ENCODE measurements around the gene VIT.

Gene VIT

GRCh38 chr2:36731941-36732672 is 35.6 kb downstream of the VIT start:
- DNase-seq = no peak
- TF ChIP-seq, protein P1, sequence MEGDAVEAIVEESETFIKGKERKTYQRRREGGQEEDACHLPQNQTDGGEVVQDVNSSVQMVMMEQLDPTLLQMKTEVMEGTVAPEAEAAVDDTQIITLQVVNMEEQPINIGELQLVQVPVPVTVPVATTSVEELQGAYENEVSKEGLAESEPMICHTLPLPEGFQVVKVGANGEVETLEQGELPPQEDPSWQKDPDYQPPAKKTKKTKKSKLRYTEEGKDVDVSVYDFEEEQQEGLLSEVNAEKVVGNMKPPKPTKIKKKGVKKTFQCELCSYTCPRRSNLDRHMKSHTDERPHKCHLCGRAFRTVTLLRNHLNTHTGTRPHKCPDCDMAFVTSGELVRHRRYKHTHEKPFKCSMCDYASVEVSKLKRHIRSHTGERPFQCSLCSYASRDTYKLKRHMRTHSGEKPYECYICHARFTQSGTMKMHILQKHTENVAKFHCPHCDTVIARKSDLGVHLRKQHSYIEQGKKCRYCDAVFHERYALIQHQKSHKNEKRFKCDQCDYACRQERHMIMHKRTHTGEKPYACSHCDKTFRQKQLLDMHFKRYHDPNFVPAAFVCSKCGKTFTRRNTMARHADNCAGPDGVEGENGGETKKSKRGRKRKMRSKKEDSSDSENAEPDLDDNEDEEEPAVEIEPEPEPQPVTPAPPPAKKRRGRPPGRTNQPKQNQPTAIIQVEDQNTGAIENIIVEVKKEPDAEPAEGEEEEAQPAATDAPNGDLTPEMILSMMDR (IDR thresholded peaks at IDR 0.05; ENCODE audit: low read depth, low read length, missing control alignments) = no peak
- in situ Hi-C loops (cut with HindIII; ENCODE audit: low pct_ligation_motif_present, low sequenced_read_pairs) = no loop called here
- no peaks in the 10 kb centered on the region for H3K27me3 ChIP-seq (replicated peaks)
- no peak overlapping the region for H3K4me3 ChIP-seq (ENCODE audit: low read depth, low read length)
- H3K36me3 ChIP-seq (replicated peaks) = no peaks in the 10 kb centered on the region
- H3K27ac ChIP-seq = no peak overlapping the region

- H3K27me3 ChIP-seq (replicated peaks) = no peaks in the 10 kb centered on the region
- in situ Hi-C loops (cut with HindIII; ENCODE audit: low pct_ligation_motif_present, low sequenced_read_pairs) = no loop called here
- TF ChIP-seq, protein P1 (IDR thresholded peaks at IDR 0.05; ENCODE audit: low read depth, low read length, missing control alignments) = no peak
- H3K27ac ChIP-seq = no peak overlapping the region
- H3K36me3 ChIP-seq (replicated peaks) = no peaks in the 10 kb centered on the region
- DNase-seq = no peak
- H3K4me3 ChIP-seq (ENCODE audit: low read depth, low read length) = no peak overlapping the region
Observed at GRCh38 chr2:36732673-36733036, 36.1 kb downstream of the VIT start.

GRCh38 chr2:36733215-36733614 is 36.7 kb downstream of the VIT start:
- Histone ChIP-seq H3K27me3 (replicated peaks) (no peaks in the 10 kb centered on the region), H3K36me3 (replicated peaks) (no peaks in the 10 kb centered on the region), H3K4me3 (ENCODE audit: low read depth, low read length) (no peak overlapping the region), H3K27ac (no peak overlapping the region)
- TF ChIP-seq, protein P1 (IDR thresholded peaks at IDR 0.05; ENCODE audit: low read depth, low read length, missing control alignments) = no peak
- in situ Hi-C loops (cut with HindIII; ENCODE audit: low pct_ligation_motif_present, low sequenced_read_pairs) = no loop called here
- DNase-seq = no peak

DNA sequence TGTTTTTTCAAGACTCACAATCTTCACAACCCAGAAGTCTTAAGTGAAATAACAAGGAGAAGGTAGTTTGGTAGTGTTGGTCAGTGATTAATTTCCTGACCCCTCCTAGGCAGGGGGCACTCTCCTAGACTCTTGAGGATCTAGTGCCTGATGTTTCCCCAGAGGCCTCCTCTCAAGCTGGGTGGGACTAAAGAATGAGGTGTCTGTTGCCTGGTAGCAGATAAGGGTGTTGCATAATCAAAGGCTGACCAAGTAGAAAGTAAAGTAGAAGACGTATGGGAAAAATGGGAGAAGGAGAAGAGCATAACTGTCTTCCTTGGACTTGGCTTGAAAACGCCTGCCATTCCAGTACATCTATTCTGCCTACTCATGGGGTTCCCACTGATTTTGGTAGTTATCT is 37.8 kb downstream of the VIT start:
- no peak for DNase-seq
- Histone ChIP-seq H3K4me3 (ENCODE audit: low read depth, low read length) (no peak overlapping the region), H3K36me3 (replicated peaks) (no peaks in the 10 kb centered on the region), H3K27ac (no peak overlapping the region), H3K27me3 (replicated peaks) (no peaks in the 10 kb centered on the region)
- in situ Hi-C loops (cut with HindIII; ENCODE audit: low pct_ligation_motif_present, low sequenced_read_pairs) = no loop called here
- TF ChIP-seq, protein P1 (IDR thresholded peaks at IDR 0.05; ENCODE audit: low read depth, low read length, missing control alignments) = no peak

DNA sequence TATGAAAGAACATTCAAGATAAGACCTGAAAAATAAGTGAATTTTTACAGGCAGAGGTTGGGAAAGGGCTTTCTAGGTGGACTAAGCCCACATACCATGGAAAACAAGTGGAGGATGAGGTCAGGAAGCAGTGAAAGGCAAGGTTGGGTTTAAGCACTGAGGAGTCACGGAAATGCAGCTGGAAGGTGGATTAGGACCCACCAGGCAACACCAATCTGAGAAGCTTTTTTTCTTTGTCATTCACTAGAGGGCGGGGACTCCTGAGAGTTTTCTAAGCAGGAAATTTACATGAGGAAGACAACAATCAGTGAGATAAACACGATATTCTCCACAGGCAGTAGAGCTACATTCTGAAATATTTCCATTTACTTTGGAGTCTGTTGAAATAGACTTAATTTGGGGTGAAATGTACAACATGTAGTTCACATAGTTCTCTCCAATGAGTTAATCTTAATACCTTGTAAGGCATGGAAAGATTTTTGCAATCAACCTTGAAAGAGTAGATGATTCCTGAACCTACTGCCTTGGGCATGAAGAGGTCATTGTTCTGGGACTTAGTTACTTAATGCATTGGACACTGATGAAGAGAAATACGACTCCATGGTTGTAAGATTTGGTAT is 40.7 kb downstream of the VIT start:
- no peak overlapping the region for H3K4me3 ChIP-seq (ENCODE audit: low read depth, low read length)
- TF ChIP-seq, protein P1 (IDR thresholded peaks at IDR 0.05; ENCODE audit: low read depth, low read length, missing control alignments) = no peak
- in situ Hi-C loops (cut with HindIII; ENCODE audit: low pct_ligation_motif_present, low sequenced_read_pairs) = no loop called here
- peaks cover 3% of the 10 kb centered on the region for H3K27me3 ChIP-seq (replicated peaks)
- no peak overlapping the region for H3K27ac ChIP-seq
- no peak for DNase-seq
- no peaks in the 10 kb centered on the region for H3K36me3 ChIP-seq (replicated peaks)
